ENCODE results near the gene DEAF1. TPM values are rescaled to one million over a fixed set of nuclear protein-coding genes. Genes with fewer than 3 reads are reported as not detected.

DEAF1 gene
- total and polyA plus RNA-seq, 2 experiments from 2014 or later, result 42.6 to 47.8 TPM

- Histone ChIP-seq H3K79me2 (replicated peaks; ENCODE audit: insufficient read depth) (peaks cover 9% of the 10 kb centered on the region; the same call in 1 of the 2 replicates), H2AFZ (no peak overlapping the region), H3F3A (replicated peaks; ENCODE audit: low read depth) (peaks cover 31% of the 10 kb centered on the region), H3K4me2 (no peak overlapping the region), H3K36me3 (ENCODE audit: insufficient read depth) (no peaks in the 10 kb centered on the region), H3K4me1 (ENCODE audit: insufficient read depth) (peaks cover 13% of the 10 kb centered on the region), H3K27me3 (ENCODE audit: insufficient read depth) (no peaks in the 10 kb centered on the region), H4K20me1 (replicated peaks; ENCODE audit: insufficient read depth) (peaks cover 5% of the 10 kb centered on the region), H3K27ac (ENCODE audit: low read depth) (0 out of 2 replicates have a peak overlapping the region, but pooled peaks have one; percentile 19), H3K9me2 (ENCODE audit: insufficient read depth) (no peaks in the 10 kb centered on the region), H3K4me3 (no peak overlapping the region)
- Mint-ChIP-seq H3K36me3 (ENCODE audit: low read depth) (no peaks in the 10 kb centered on the region; the same call in 2 of the 3 replicates), H3K4me3 (no peak overlapping the region), H3K27me3 (ENCODE audit: insufficient read depth, low read depth, poor library complexity) (peaks cover 7% of the 10 kb centered on the region), H3K27ac (no peak overlapping the region), H3K4me1 (peaks cover 15% of the 10 kb centered on the region), H3K9me3 (no peaks in the 10 kb centered on the region)
- DNase-seq (ENCODE audit: low spot score) (no peak), ATAC-seq (no peak)
- TF ChIP-seq ETS1 (IDR thresholded peaks at IDR 0.05) (no peak), NANOG (IDR thresholded peaks at IDR 0.05; ENCODE audit: borderline replicate concordance) (no peak), POLR2AphosphoS5 (IDR thresholded peaks at IDR 0.05; ENCODE audit: low read depth) (no peak), STAT1 (IDR thresholded peaks at IDR 0.05; ENCODE audit: unreplicated experiment) (no peak), ZNF462 (CRISPR knock-in tag; IDR thresholded peaks at IDR 0.05) (no peak)
These were observed 4.1 kb upstream of the DEAF1 start for GRCh38 chr11:699116-699508.

Measured in GM23338 (cell line).